Keratinocyte (primary cell): ENCODE measurements around the gene TNFAIP8L3. TPM values are rescaled to one million over a fixed set of nuclear protein-coding genes. Genes with fewer than 3 reads are reported as not detected.

Experiments
- DNase-seq: peaks from one replicate; pipeline ENCODE4 v3.0.0-alpha.2; 2011; ENCODE audit warnings: low read depth, missing footprints, low spot score
- FAIRE-seq: peaks from 2 replicates; lab custom pipeline; 2011; peaks lifted over from hg19 to GRCh38; lab: Jason Lieb, UNC
- H2AFZ ChIP-seq: 2 replicates; pipeline ENCODE4 v1.6.0; 2012; ENCODE audit warnings: low read length, control low read depth, inconsistent platforms; ENCODE audit not compliant: control insufficient read depth
- H3K27ac ChIP-seq: 2 replicates; pipeline ENCODE4 v1.5.1; 2011; ENCODE audit warnings: low read length; ENCODE audit not compliant: control insufficient read depth, insufficient read depth
- H3K27me3 ChIP-seq: 3 replicates; pipeline ENCODE4 v1.6.0; 2011; ENCODE audit warnings: low read length; ENCODE audit not compliant: control insufficient read depth, insufficient read depth; ENCODE audit errors: extremely low read depth
- H3K36me3 ChIP-seq, 2 experiments: 2 replicates in 1 of 2; 3 replicates in 1 of 2; pipeline ENCODE4 v1.5.1; 2011; ENCODE audit warnings: low read length in 2 of 2, mild to moderate bottlenecking in 1 of 2; ENCODE audit not compliant: control insufficient read depth in 2 of 2, insufficient read depth in 2 of 2; ENCODE audit errors: extremely low read depth in 1 of 2
- H3K4me1 ChIP-seq: 3 replicates; pipeline ENCODE4 v1.5.1; 2011; ENCODE audit warnings: low read length; ENCODE audit not compliant: control insufficient read depth, insufficient read depth; ENCODE audit errors: extremely low read depth
- H3K4me2 ChIP-seq: 3 replicates; pipeline ENCODE4 v1.6.0; 2011; ENCODE audit warnings: low read depth, low read length; ENCODE audit not compliant: control insufficient read depth, insufficient read depth; ENCODE audit errors: extremely low read depth
- H3K4me3 ChIP-seq, 3 experiments: fragments of 200-600 bp in 1 of 3; sonication (generic) in 1 of 3; 2 replicates in 2 of 3; 3 replicates in 1 of 3; pipeline ENCODE4 v1.5.1; 2011 to 2016; ENCODE audit warnings: low read length in 3 of 3, mild to moderate bottlenecking in 3 of 3, control low read depth in 2 of 3, inconsistent platforms in 1 of 3, low read depth in 1 of 3, mixed read lengths in 1 of 3, mixed run types in 1 of 3, moderate library complexity in 1 of 3; ENCODE audit not compliant: control insufficient read depth in 2 of 3, insufficient read depth in 2 of 3; ENCODE audit errors: extremely low read depth in 1 of 3
- H3K79me2 ChIP-seq: 2 replicates; pipeline ENCODE4 v1.6.0; 2012; ENCODE audit warnings: low read length; ENCODE audit not compliant: control insufficient read depth, insufficient read depth
- H3K9ac ChIP-seq: 3 replicates; pipeline ENCODE4 v1.6.0; 2011; ENCODE audit warnings: low read length; ENCODE audit not compliant: control insufficient read depth, insufficient read depth; ENCODE audit errors: extremely low read depth
- H3K9me1 ChIP-seq: 3 replicates; pipeline ENCODE4 v1.6.0; 2011; ENCODE audit warnings: low read length; ENCODE audit not compliant: control insufficient read depth, insufficient read depth; ENCODE audit errors: extremely low read depth
- H3K9me3 ChIP-seq: 2 replicates; pipeline ENCODE4 v1.5.1; 2012; ENCODE audit warnings: low read depth, low read length; ENCODE audit not compliant: control insufficient read depth
- H4K20me1 ChIP-seq: 3 replicates; pipeline ENCODE4 v1.6.0; 2011; ENCODE audit warnings: low read length; ENCODE audit not compliant: control insufficient read depth, insufficient read depth; ENCODE audit errors: extremely low read depth
- CTCF ChIP-seq, 3 experiments: IDR thresholded peaks in 1 of 3; conservative IDR thresholded peaks in 1 of 3; optimal IDR thresholded peaks in 1 of 3; 2 replicates in 2 of 3; 3 replicates in 1 of 3; pipeline versions ENCODE3 to v1.5.1; 2011; ENCODE audit warnings: low read length in 3 of 3, mild to moderate bottlenecking in 3 of 3, moderate library complexity in 2 of 3, control low read depth in 1 of 3, inconsistent platforms in 1 of 3; ENCODE audit not compliant: insufficient read depth in 2 of 3; ENCODE audit errors: extremely low read depth in 1 of 3
- EZH2 ChIP-seq: IDR thresholded peaks from one replicate; pipeline ENCODE4 v1.6.1; 2012; ENCODE audit warnings: inconsistent platforms, mild to moderate bottlenecking, low read length, moderate library complexity
- dilution Hi-C: fragments of 300-500 bp; cut with MboI; formaldehyde crosslinking; loops from one replicate; pipeline ENCODE4 v1.7.0; 2020; ENCODE audit warnings: low sequenced_read_pairs; ENCODE audit not compliant: extremely low pct_ligation_motif_present
- polyA plus RNA-seq, 5 experiments: library from polyadenylated mRNA; depleted of rRNA in 3 of 5; stranded (reverse) in 3 of 5; stranded (forward) in 1 of 5; unstranded in 1 of 5; fragments of >200 nt; gene quantifications; 1 replicate in 1 of 5; 2 replicates in 3 of 5; 3 replicates in 1 of 5; pipeline versions ENCODE4 v1.2.1 to v1.2.3, GENCODE V29; 2011 to 2012; ENCODE audit warnings: missing spikeins in 2 of 5, low read depth in 1 of 5, low replicate concordance in 1 of 5

TNFAIP8L3 gene
- polyA plus RNA-seq, 1 donor (not counting 4 experiments of a cell fraction or from before 2014, with no cell fraction given): 0.51 TPM

GRCh38 chr15:51114437-51115119 is 19.9 kb upstream of the TNFAIP8L3 start:
- H3K9me3 ChIP-seq: peaks cover 2% of the 10 kb centered on the region
- FAIRE-seq (no peak), DNase-seq (no peak)
- H4K20me1 ChIP-seq: no peaks in the 10 kb centered on the region
- no peaks in the 10 kb centered on the region for H3K4me1 ChIP-seq
- no peak overlapping the region for H3K9ac ChIP-seq
- no peaks in the 10 kb centered on the region for H3K27me3 ChIP-seq
- no peak for TF ChIP-seq EZH2
- no peak for TF ChIP-seq CTCF (optimal IDR thresholded peaks at IDR 0.05 in 1 of 3, IDR thresholded peaks at IDR 0.05 in 1 of 3, conservative IDR thresholded peaks at IDR 0.05 in 1 of 3; ENCODE audit: extremely low read depth in 1 of 3, insufficient read depth in 2 of 3, low read length in 3 of 3)
- H3K27ac ChIP-seq: no peak overlapping the region
- H3K79me2 ChIP-seq: no peaks in the 10 kb centered on the region
- dilution Hi-C loops: no loop called here
- no peaks in the 10 kb centered on the region for H3K9me1 ChIP-seq
- H3K4me3 ChIP-seq: no peak overlapping the region
- no peaks in the 10 kb centered on the region for H3K36me3 ChIP-seq
- no peak overlapping the region for H3K4me2 ChIP-seq
- H2AFZ ChIP-seq: no peak overlapping the region

GRCh38 chr15:51112078-51112477 is 17.4 kb upstream of the TNFAIP8L3 start:
- no peak for TF ChIP-seq EZH2
- no peak for TF ChIP-seq CTCF (optimal IDR thresholded peaks at IDR 0.05 in 1 of 3, IDR thresholded peaks at IDR 0.05 in 1 of 3, conservative IDR thresholded peaks at IDR 0.05 in 1 of 3; ENCODE audit: extremely low read depth in 1 of 3, insufficient read depth in 2 of 3, low read length in 3 of 3)
- no peak for DNase-seq
- no peak for FAIRE-seq
- Histone ChIP-seq H3K4me1 (peaks cover 2% of the 10 kb centered on the region), H3K36me3 (no peaks in the 10 kb centered on the region), H3K9ac (no peak overlapping the region), H3K4me3 (no peak overlapping the region), H3K79me2 (no peaks in the 10 kb centered on the region), H3K4me2 (no peak overlapping the region), H3K9me3 (no peaks in the 10 kb centered on the region), H2AFZ (no peak overlapping the region), H3K27ac (no peak overlapping the region), H4K20me1 (no peaks in the 10 kb centered on the region), H3K9me1 (no peaks in the 10 kb centered on the region), H3K27me3 (no peaks in the 10 kb centered on the region)
- dilution Hi-C loops: no loop called here
